Body of pancreas (tissue), 4 donors: ENCODE data around the gene MNAT1.

ENCODE experiments used
- POLR2A ChIP-seq, 3 donors: fragments of 450-650 bp; IDR thresholded peaks; one replicate each; pipeline ENCODE4 v1.6.1; 2016; ENCODE audit warnings: antibody characterized with exemption in 3 of 3, mild to moderate bottlenecking in 2 of 3
- TF ChIP-seq, protein P1 (sequence below), 7 experiments: fragments of 450-650 bp in 4 of 7; fragments of 200-600 bp in 3 of 7; sonication (generic) in 3 of 7; IDR thresholded peaks; one replicate each; pipeline ENCODE4 v1.5.1; 2016 to 2019; ENCODE audit warnings: antibody characterized with exemption in 7 of 7

DNA sequence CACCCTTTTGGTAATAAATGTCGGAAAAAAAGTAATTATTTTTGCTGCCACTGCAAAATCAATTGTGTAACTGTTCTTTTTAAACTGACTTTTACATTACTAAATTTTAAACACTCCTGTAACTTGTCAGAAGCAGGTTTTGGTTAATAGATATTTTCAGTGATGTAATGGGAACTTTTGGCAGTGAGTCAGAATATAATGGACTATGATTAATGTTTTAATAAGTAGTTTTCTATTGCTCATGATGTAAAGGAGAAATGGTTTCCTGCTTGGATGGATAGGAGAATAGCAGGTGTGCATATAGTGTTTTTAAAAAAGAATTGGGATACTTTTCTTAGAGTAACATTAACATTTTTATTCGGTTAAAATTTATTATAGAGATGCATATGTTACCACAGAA, 187.5 kb downstream of the MNAT1 start:
- TF ChIP-seq, protein P1, sequence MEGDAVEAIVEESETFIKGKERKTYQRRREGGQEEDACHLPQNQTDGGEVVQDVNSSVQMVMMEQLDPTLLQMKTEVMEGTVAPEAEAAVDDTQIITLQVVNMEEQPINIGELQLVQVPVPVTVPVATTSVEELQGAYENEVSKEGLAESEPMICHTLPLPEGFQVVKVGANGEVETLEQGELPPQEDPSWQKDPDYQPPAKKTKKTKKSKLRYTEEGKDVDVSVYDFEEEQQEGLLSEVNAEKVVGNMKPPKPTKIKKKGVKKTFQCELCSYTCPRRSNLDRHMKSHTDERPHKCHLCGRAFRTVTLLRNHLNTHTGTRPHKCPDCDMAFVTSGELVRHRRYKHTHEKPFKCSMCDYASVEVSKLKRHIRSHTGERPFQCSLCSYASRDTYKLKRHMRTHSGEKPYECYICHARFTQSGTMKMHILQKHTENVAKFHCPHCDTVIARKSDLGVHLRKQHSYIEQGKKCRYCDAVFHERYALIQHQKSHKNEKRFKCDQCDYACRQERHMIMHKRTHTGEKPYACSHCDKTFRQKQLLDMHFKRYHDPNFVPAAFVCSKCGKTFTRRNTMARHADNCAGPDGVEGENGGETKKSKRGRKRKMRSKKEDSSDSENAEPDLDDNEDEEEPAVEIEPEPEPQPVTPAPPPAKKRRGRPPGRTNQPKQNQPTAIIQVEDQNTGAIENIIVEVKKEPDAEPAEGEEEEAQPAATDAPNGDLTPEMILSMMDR (IDR thresholded peaks at IDR 0.05) = no peak
- no peak for TF ChIP-seq POLR2A (IDR thresholded peaks at IDR 0.05)
